ENCODE data around the gene GRIK1.

Gene GRIK1

DNA sequence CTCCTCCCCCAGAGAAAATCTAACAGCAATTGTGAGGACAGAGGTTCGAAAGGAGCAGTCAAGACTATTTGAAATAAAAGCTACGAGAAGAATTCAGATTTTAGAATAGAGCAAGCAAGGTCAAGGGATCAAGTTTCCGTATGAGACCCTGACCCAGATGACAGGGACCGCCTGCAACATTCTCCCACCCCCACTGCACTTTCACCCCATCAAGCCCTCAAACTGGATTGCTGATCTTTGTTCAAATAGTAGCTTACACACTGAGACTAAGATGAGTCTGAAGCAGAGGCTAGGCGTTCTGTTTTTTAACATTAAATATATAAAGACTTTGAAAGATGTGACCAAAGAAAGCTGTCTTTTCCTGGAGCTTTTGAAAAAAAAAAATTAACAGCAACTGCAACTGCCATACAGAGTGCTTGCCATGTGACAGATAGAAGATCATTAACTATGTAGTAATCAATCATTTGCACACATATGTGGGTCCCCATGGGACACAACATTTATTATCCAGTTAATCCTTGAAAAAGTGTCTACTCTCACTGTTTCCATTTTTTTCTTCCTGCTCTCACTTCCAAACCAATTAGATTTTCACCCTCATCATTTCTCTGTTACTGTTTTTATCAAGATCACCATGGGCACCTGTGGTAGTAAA, 120.0 kb downstream of the GRIK1 start:
- Histone ChIP-seq H3K4me1 (ENCODE audit: control insufficient read depth in 1 of 2, insufficient read depth in 2 of 2, low read length in 2 of 2) (no peaks in the 10 kb centered on the region), H2BK120ac (ENCODE audit: insufficient read depth, low read length, poor library complexity) (no peak overlapping the region), H2BK5ac (ENCODE audit: low read depth, low read length, poor library complexity) (no peak overlapping the region), H3K27me3 (ENCODE audit: insufficient read depth, low read length) (no peaks in the 10 kb centered on the region), H3K14ac (ENCODE audit: low read length) (no peak overlapping the region), H3K4me2 (ENCODE audit: low read length) (no peak overlapping the region), H3K9ac (ENCODE audit: low read length) (no peak overlapping the region), H2AK5ac (ENCODE audit: low read length) (no peak overlapping the region), H3K36me3 (ENCODE audit: control insufficient read depth in 1 of 2, insufficient read depth in 2 of 2, low read length in 2 of 2) (no peaks in the 10 kb centered on the region), H4K8ac (ENCODE audit: low read depth, low read length) (no peak overlapping the region), H3K9me3 (ENCODE audit: insufficient read depth, low read depth, low read length) (no peaks in the 10 kb centered on the region), H2AFZ (ENCODE audit: insufficient read depth, low read length, poor library complexity) (no peak overlapping the region), H2BK12ac (ENCODE audit: low read length) (no peak overlapping the region), H3K79me2 (ENCODE audit: control insufficient read depth, insufficient read depth, low read length, poor library complexity) (no peaks in the 10 kb centered on the region), H3K4me3 (ENCODE audit: low read depth, low read length) (no peak overlapping the region), H4K12ac (ENCODE audit: low read depth, low read length) (no peak overlapping the region), H3K4ac (ENCODE audit: low read depth, low read length) (no peak overlapping the region), H4K91ac (ENCODE audit: low read depth, low read length) (no peak overlapping the region), H3K27ac (ENCODE audit: low read depth, low read length) (no peak overlapping the region), H3K23ac (ENCODE audit: low read length) (no peak overlapping the region), H3K79me1 (ENCODE audit: low read length) (no peaks in the 10 kb centered on the region), H3K18ac (ENCODE audit: low read length) (no peak overlapping the region)
- no peak for DNase-seq
- no CpG with 5 or more reads among the region's 5 CpGs for WGBS (ENCODE audit: extremely low coverage, insufficient coverage, insufficient read length)

DNA sequence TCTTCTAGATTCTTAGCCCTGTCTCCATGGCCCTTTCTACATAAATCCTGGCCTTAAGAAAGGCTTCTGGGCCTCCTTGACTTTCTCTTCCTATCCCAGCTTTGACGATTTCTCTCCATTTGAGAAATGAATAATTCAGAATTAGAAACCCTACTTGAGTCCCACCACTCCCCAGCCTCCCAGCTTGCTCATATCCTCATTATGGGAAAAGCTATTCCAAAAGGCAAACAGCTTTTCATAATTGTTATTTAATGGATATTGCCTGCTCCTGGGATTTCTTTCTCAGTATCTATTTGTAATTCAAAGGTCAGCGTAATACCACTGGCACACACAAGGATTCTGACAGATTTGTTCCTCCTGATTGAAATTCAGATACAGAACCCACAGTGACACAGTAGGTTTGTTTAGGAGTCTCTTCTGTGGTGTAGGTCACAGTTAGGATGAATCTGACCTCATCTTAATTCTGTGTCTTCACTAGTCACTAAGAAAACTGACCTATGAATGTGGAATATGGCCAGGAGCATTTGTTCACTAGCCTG, 121.3 kb downstream of the GRIK1 start:
- Histone ChIP-seq H3K79me1 (ENCODE audit: low read length) (no peaks in the 10 kb centered on the region), H3K27ac (ENCODE audit: low read depth, low read length) (no peak overlapping the region)

DNA sequence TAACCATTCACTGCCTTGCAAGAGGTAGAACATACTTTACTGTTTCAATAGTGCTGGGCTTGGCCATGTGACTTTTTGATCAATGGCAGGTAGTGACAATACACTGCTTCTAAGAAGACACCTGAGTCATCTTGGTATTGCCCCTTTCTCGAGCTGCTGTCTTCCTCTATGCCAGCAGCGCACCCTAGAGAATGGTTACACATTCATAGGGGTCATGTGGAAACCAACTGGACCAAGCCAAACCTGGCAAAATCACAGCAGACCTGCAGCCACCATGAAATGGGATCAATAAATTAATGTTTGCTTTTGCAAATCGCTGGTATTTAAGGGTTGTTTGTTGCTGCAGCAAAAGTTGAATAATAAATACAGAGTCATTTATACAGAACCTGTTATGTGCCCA, 122.3 kb downstream of the GRIK1 start:
- no peaks in the 10 kb centered on the region for H3K79me2 ChIP-seq (ENCODE audit: control insufficient read depth, insufficient read depth, low read length, poor library complexity)
- H3K27me3 ChIP-seq (ENCODE audit: insufficient read depth, low read length) = no peaks in the 10 kb centered on the region
- no peaks in the 10 kb centered on the region for H3K4me1 ChIP-seq (ENCODE audit: control insufficient read depth in 1 of 2, insufficient read depth in 2 of 2, low read length in 2 of 2)
- H3K36me3 ChIP-seq (ENCODE audit: control insufficient read depth in 1 of 2, insufficient read depth in 2 of 2, low read length in 2 of 2) = no peaks in the 10 kb centered on the region
- no peaks in the 10 kb centered on the region for H3K79me1 ChIP-seq (ENCODE audit: low read length)
- no peak for DNase-seq
- H2AFZ ChIP-seq (ENCODE audit: insufficient read depth, low read length, poor library complexity) = no peak overlapping the region
- no peak overlapping the region for H3K4me3 ChIP-seq (ENCODE audit: low read depth, low read length)
- H3K18ac ChIP-seq (ENCODE audit: low read length) = no peak overlapping the region
- no peak overlapping the region for H4K91ac ChIP-seq (ENCODE audit: low read depth, low read length)
- H3K4me2 ChIP-seq (ENCODE audit: low read length) = no peak overlapping the region
- no peaks in the 10 kb centered on the region for H3K9me3 ChIP-seq (ENCODE audit: insufficient read depth, low read depth, low read length)
- whole genome bisulfite sequencing (ENCODE audit: extremely low coverage, insufficient coverage, insufficient read length) = no CpG with 5 or more reads among the region's 3 CpGs
- no peak overlapping the region for H2BK120ac ChIP-seq (ENCODE audit: insufficient read depth, low read length, poor library complexity)
- no peak overlapping the region for H2BK12ac ChIP-seq (ENCODE audit: low read length)
- H2BK5ac ChIP-seq (ENCODE audit: low read depth, low read length, poor library complexity) = no peak overlapping the region
- H3K14ac ChIP-seq (ENCODE audit: low read length) = no peak overlapping the region
- H3K9ac ChIP-seq (ENCODE audit: low read length) = no peak overlapping the region
- no peak overlapping the region for H3K4ac ChIP-seq (ENCODE audit: low read depth, low read length)
- no peak overlapping the region for H4K8ac ChIP-seq (ENCODE audit: low read depth, low read length)
- H2AK5ac ChIP-seq (ENCODE audit: low read length) = no peak overlapping the region
- H4K12ac ChIP-seq (ENCODE audit: low read depth, low read length) = no peak overlapping the region
- no peak overlapping the region for H3K27ac ChIP-seq (ENCODE audit: low read depth, low read length)
- no peak overlapping the region for H3K23ac ChIP-seq (ENCODE audit: low read length)

More for the DNA sequence above, 121.3 kb downstream of the GRIK1 start:
- Histone ChIP-seq H4K8ac (ENCODE audit: low read depth, low read length) (no peak overlapping the region), H3K9me3 (ENCODE audit: insufficient read depth, low read depth, low read length) (no peaks in the 10 kb centered on the region), H4K12ac (ENCODE audit: low read depth, low read length) (no peak overlapping the region), H2AFZ (ENCODE audit: insufficient read depth, low read length, poor library complexity) (no peak overlapping the region), H3K4me3 (ENCODE audit: low read depth, low read length) (no peak overlapping the region), H3K4me1 (ENCODE audit: control insufficient read depth in 1 of 2, insufficient read depth in 2 of 2, low read length in 2 of 2) (no peaks in the 10 kb centered on the region), H2BK12ac (ENCODE audit: low read length) (no peak overlapping the region), H3K4me2 (ENCODE audit: low read length) (no peak overlapping the region), H3K4ac (ENCODE audit: low read depth, low read length) (no peak overlapping the region), H3K14ac (ENCODE audit: low read length) (no peak overlapping the region), H2BK5ac (ENCODE audit: low read depth, low read length, poor library complexity) (no peak overlapping the region), H2BK120ac (ENCODE audit: insufficient read depth, low read length, poor library complexity) (no peak overlapping the region), H2AK5ac (ENCODE audit: low read length) (no peak overlapping the region), H3K9ac (ENCODE audit: low read length) (no peak overlapping the region), H4K91ac (ENCODE audit: low read depth, low read length) (no peak overlapping the region), H3K23ac (ENCODE audit: low read length) (no peak overlapping the region), H3K36me3 (ENCODE audit: control insufficient read depth in 1 of 2, insufficient read depth in 2 of 2, low read length in 2 of 2) (no peaks in the 10 kb centered on the region), H3K79me2 (ENCODE audit: control insufficient read depth, insufficient read depth, low read length, poor library complexity) (no peaks in the 10 kb centered on the region), H3K18ac (ENCODE audit: low read length) (no peak overlapping the region), H3K27me3 (ENCODE audit: insufficient read depth, low read length) (no peaks in the 10 kb centered on the region)
- WGBS (ENCODE audit: extremely low coverage, insufficient coverage, insufficient read length) = no CpG with 5 or more reads among the region's 2 CpGs
- no peak for DNase-seq

DNA sequence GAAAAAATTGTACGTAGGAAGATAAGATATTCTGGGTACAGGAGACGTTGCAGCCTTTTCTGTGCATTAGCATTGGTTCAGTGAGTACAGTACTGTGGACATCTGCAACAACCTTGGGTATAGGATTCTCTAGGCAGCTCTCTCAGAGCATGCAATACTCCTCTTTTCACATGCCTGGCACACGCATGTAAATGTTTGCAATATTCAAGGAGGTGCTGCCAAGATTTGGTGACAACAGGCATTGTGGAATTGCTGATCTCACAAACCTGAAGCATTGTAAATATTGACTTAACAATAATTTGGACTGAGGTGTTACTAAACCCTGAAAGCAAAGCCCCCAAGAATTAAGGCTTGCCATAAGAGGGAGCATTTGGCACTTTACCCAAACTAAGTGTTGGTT, 126.8 kb downstream of the GRIK1 start:
- Histone ChIP-seq H2BK5ac (ENCODE audit: low read depth, low read length, poor library complexity) (no peak overlapping the region), H3K23ac (ENCODE audit: low read length) (no peak overlapping the region), H2AK5ac (ENCODE audit: low read length) (no peak overlapping the region), H3K36me3 (ENCODE audit: control insufficient read depth in 1 of 2, insufficient read depth in 2 of 2, low read length in 2 of 2) (no peaks in the 10 kb centered on the region), H4K91ac (ENCODE audit: low read depth, low read length) (no peak overlapping the region), H2BK120ac (ENCODE audit: insufficient read depth, low read length, poor library complexity) (no peak overlapping the region), H3K9me3 (ENCODE audit: insufficient read depth, low read depth, low read length) (no peaks in the 10 kb centered on the region), H3K4me3 (ENCODE audit: low read depth, low read length) (no peak overlapping the region), H2AFZ (ENCODE audit: insufficient read depth, low read length, poor library complexity) (no peak overlapping the region), H3K79me1 (ENCODE audit: low read length) (no peaks in the 10 kb centered on the region), H3K27ac (ENCODE audit: low read depth, low read length) (no peak overlapping the region), H3K27me3 (ENCODE audit: insufficient read depth, low read length) (no peaks in the 10 kb centered on the region), H3K14ac (ENCODE audit: low read length) (no peak overlapping the region), H2BK12ac (ENCODE audit: low read length) (no peak overlapping the region), H3K18ac (ENCODE audit: low read length) (no peak overlapping the region), H4K8ac (ENCODE audit: low read depth, low read length) (no peak overlapping the region), H3K4ac (ENCODE audit: low read depth, low read length) (no peak overlapping the region), H3K4me2 (ENCODE audit: low read length) (no peak overlapping the region), H3K9ac (ENCODE audit: low read length) (no peak overlapping the region), H3K4me1 (ENCODE audit: control insufficient read depth in 1 of 2, insufficient read depth in 2 of 2, low read length in 2 of 2) (no peaks in the 10 kb centered on the region), H4K12ac (ENCODE audit: low read depth, low read length) (no peak overlapping the region), H3K79me2 (ENCODE audit: control insufficient read depth, insufficient read depth, low read length, poor library complexity) (no peaks in the 10 kb centered on the region)
- DNase-seq = no peak
- WGBS (ENCODE audit: extremely low coverage, insufficient coverage, insufficient read length) = no CpG with 5 or more reads among the region's 3 CpGs

All from trophoblast cell (in vitro differentiated cells and primary cell).